HEK293 (cell line): ENCODE measurements around the gene TCF7.

ENCODE experiments used
- CTCF ChIA-PET: fragments of 350-600 bp; formaldehyde crosslinking; extraction: SDS; loops from one replicate; lab custom pipeline; 2021; ENCODE audit warnings: antibody characterized with exemption; lab: Yijun Ruan, JAX
- POLR2A ChIA-PET: fragments of 300-600 bp; formaldehyde crosslinking; extraction: SDS; loops from one replicate; lab custom pipeline; 2020; ENCODE audit warnings: antibody characterized with exemption, inconsistent platforms; lab: Yijun Ruan, JAX
- H3K27ac ChIP-seq: fragments of 200-500 bp; sonication (Bioruptor generic); 2 replicates; pipeline ENCODE4 v1.5.1; 2014; ENCODE audit warnings: low read depth, low read length, control low read depth, inconsistent platforms; ENCODE audit errors: extremely low read depth
- H3K36me3 ChIP-seq, 2 experiments: fragments of 200-500 bp in 1 of 2; sonication (Bioruptor generic) in 1 of 2; 1 replicate in 1 of 2; 2 replicates in 1 of 2; pipeline ENCODE4 v1.5.1; 2014 to 2017; ENCODE audit warnings: inconsistent platforms in 2 of 2, low read length in 2 of 2; ENCODE audit not compliant: control insufficient read depth in 2 of 2, insufficient read depth in 1 of 2
- H3K4me1 ChIP-seq: fragments of 200-500 bp; sonication (Bioruptor generic); 2 replicates; pipeline ENCODE4 v1.5.1; 2014; ENCODE audit warnings: mild to moderate bottlenecking, low read length, inconsistent platforms; ENCODE audit not compliant: control insufficient read depth, insufficient read depth
- H3K4me3 ChIP-seq: 2 replicates; pipeline ENCODE4 v1.5.1; 2011; ENCODE audit warnings: low read depth, mild to moderate bottlenecking, control low read depth, low read length, moderate library complexity
- H3K9me3 ChIP-seq: fragments of 200-500 bp; sonication (Bioruptor generic); 2 replicates; pipeline ENCODE4 v1.5.1; 2014; ENCODE audit warnings: low read depth, low read length, inconsistent platforms; ENCODE audit not compliant: control insufficient read depth, insufficient read depth
- GFI1B ChIP-seq: fragments of 450-650 bp; formaldehyde crosslinking; IDR thresholded peaks from 2 replicates; pipeline ENCODE4 v1.5.1; 2016; ENCODE audit warnings: missing biosample characterization, missing genetic modification characterization
- OSR2 ChIP-seq: fragments of 450-650 bp; formaldehyde crosslinking; IDR thresholded peaks from 2 replicates; pipeline ENCODE4 v1.5.1; 2016; ENCODE audit warnings: missing biosample characterization, missing genetic modification characterization
- RBAK ChIP-seq: fragments of 450-650 bp; formaldehyde crosslinking; IDR thresholded peaks from 2 replicates; pipeline ENCODE4 v1.5.1; 2016; ENCODE audit warnings: missing biosample characterization, missing genetic modification characterization
- YY1 ChIP-seq: fragments of 450-650 bp; formaldehyde crosslinking; IDR thresholded peaks from 2 replicates; pipeline ENCODE4 v1.5.1; 2018; ENCODE audit warnings: missing biosample characterization, missing genetic modification characterization
- ZFP37 ChIP-seq: fragments of 450-650 bp; formaldehyde crosslinking; IDR thresholded peaks from 2 replicates; pipeline ENCODE4 v1.5.1; 2016; ENCODE audit warnings: missing biosample characterization, missing genetic modification characterization
- ZNF138 ChIP-seq: fragments of 450-650 bp; formaldehyde crosslinking; IDR thresholded peaks from 2 replicates; pipeline ENCODE4 v1.5.1; 2016; ENCODE audit warnings: missing biosample characterization, missing genetic modification characterization, borderline replicate concordance
- ZNF140 ChIP-seq: fragments of 450-650 bp; formaldehyde crosslinking; IDR thresholded peaks from 2 replicates; pipeline ENCODE4 v1.5.1; 2016; ENCODE audit warnings: missing biosample characterization, missing genetic modification characterization
- ZNF202 ChIP-seq: fragments of 450-650 bp; formaldehyde crosslinking; IDR thresholded peaks from 2 replicates; pipeline ENCODE4 v1.5.1; 2016; ENCODE audit warnings: missing biosample characterization, missing genetic modification characterization, borderline replicate concordance
- ZNF266 ChIP-seq: fragments of 450-650 bp; formaldehyde crosslinking; IDR thresholded peaks from 2 replicates; pipeline ENCODE4 v1.5.1; 2016; ENCODE audit warnings: missing biosample characterization, missing genetic modification characterization, low read depth
- ZNF341 ChIP-seq: fragments of 450-650 bp; formaldehyde crosslinking; IDR thresholded peaks from 2 replicates; pipeline ENCODE4; 2016; ENCODE audit warnings: low read depth, missing biosample characterization, missing genetic modification characterization
- ZNF366 ChIP-seq: fragments of 450-650 bp; formaldehyde crosslinking; conservative IDR thresholded peaks from 2 replicates; pipeline ENCODE4 v1.5.1; 2016; ENCODE audit warnings: missing biosample characterization, missing genetic modification characterization
- ZNF404 ChIP-seq: fragments of 450-650 bp; formaldehyde crosslinking; IDR thresholded peaks from 2 replicates; pipeline ENCODE4 v1.5.1; 2017; ENCODE audit warnings: missing biosample characterization, missing genetic modification characterization
- ZNF423 ChIP-seq: fragments of 450-650 bp; formaldehyde crosslinking; IDR thresholded peaks from 2 replicates; pipeline ENCODE4 v1.5.1; 2016; ENCODE audit warnings: missing biosample characterization, missing genetic modification characterization
- ZNF433 ChIP-seq: fragments of 450-650 bp; formaldehyde crosslinking; IDR thresholded peaks from 2 replicates; pipeline ENCODE4 v1.5.1; 2016; ENCODE audit warnings: missing biosample characterization, missing genetic modification characterization, low read depth
- ZNF48 ChIP-seq: fragments of 450-650 bp; formaldehyde crosslinking; IDR thresholded peaks from 2 replicates; pipeline ENCODE4 v1.5.1; 2016; ENCODE audit warnings: missing biosample characterization, missing genetic modification characterization
- ZNF548 ChIP-seq: fragments of 450-650 bp; formaldehyde crosslinking; IDR thresholded peaks from 2 replicates; pipeline ENCODE4 v1.5.1; 2016; ENCODE audit warnings: missing biosample characterization, missing genetic modification characterization
- ZNF558 ChIP-seq: fragments of 450-650 bp; formaldehyde crosslinking; IDR thresholded peaks from 2 replicates; pipeline ENCODE4 v1.5.1; 2016; ENCODE audit warnings: missing biosample characterization, missing genetic modification characterization
- ZNF561 ChIP-seq: fragments of 450-650 bp; IDR thresholded peaks from 2 replicates; pipeline ENCODE4 v1.5.1; 2018; ENCODE audit warnings: missing biosample characterization, missing genetic modification characterization, borderline replicate concordance
- ZNF600 ChIP-seq: fragments of 450-650 bp; formaldehyde crosslinking; IDR thresholded peaks from 2 replicates; pipeline ENCODE4 v1.5.1; 2016; ENCODE audit warnings: missing biosample characterization, missing genetic modification characterization
- ZNF654 ChIP-seq: fragments of 450-650 bp; formaldehyde crosslinking; IDR thresholded peaks from 2 replicates; pipeline ENCODE4 v1.5.1; 2016; ENCODE audit warnings: low read depth, missing biosample characterization, missing genetic modification characterization
- ZNF664 ChIP-seq: fragments of 450-650 bp; formaldehyde crosslinking; IDR thresholded peaks from 2 replicates; pipeline ENCODE4 v1.5.1; 2016; ENCODE audit warnings: missing biosample characterization, missing genetic modification characterization
- ZNF791 ChIP-seq: fragments of 450-650 bp; formaldehyde crosslinking; IDR thresholded peaks from 2 replicates; pipeline ENCODE4 v1.5.1; 2016; ENCODE audit warnings: missing biosample characterization, missing genetic modification characterization
- ZXDB ChIP-seq: fragments of 450-650 bp; formaldehyde crosslinking; IDR thresholded peaks from 2 replicates; pipeline ENCODE4 v1.5.1; 2016; ENCODE audit warnings: missing biosample characterization, missing genetic modification characterization
- TF ChIP-seq, protein P1 (sequence below): fragments of 450-650 bp; formaldehyde crosslinking; conservative IDR thresholded peaks from 2 replicates; pipeline ENCODE4 v1.5.1; 2016; ENCODE audit warnings: low read depth, missing biosample characterization, missing genetic modification characterization
- TF ChIP-seq, protein P2 (sequence below): fragments of 450-650 bp; formaldehyde crosslinking; IDR thresholded peaks from 2 replicates; pipeline ENCODE4 v1.5.1; 2016; ENCODE audit warnings: missing biosample characterization, missing genetic modification characterization
- TF ChIP-seq, protein P3 (sequence below): fragments of 450-650 bp; formaldehyde crosslinking; IDR thresholded peaks from 2 replicates; pipeline ENCODE4 v1.5.1; 2016; ENCODE audit warnings: missing biosample characterization, missing genetic modification characterization
- TF ChIP-seq, protein P4 (sequence below): fragments of 450-650 bp; formaldehyde crosslinking; IDR thresholded peaks from 2 replicates; pipeline ENCODE4 v1.5.1; 2016; ENCODE audit warnings: missing biosample characterization, missing genetic modification characterization
- TF ChIP-seq, protein P5 (sequence below): fragments of 450-650 bp; formaldehyde crosslinking; IDR thresholded peaks from 2 replicates; pipeline ENCODE4 v1.5.1; 2017; ENCODE audit warnings: missing biosample characterization, missing genetic modification characterization
- TF ChIP-seq, protein P6 (sequence below): fragments of 450-650 bp; formaldehyde crosslinking; IDR thresholded peaks from 2 replicates; pipeline ENCODE4 v1.5.1; 2016; ENCODE audit warnings: missing biosample characterization, missing genetic modification characterization

Gene TCF7

DNA sequence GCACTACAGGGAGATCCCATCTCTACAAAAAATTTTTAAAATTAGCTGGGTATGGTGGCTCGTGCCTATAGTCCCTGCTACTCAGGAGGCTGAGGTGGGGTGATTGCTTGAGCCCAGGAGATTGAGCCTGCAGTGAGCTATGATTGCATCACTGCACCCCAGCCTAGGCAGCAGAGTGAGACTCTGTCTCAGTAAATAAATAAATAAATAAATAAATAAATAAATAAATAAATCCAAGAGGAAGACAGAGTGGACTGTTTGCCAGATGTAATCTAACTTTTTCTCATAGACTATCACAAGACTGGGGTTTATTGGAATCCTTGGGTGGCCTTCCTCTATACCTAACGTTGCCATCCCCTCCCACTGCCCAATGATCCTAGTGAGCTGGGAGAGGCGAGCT lies 19.2 kb upstream of the TCF7 start:
- Histone ChIP-seq H3K9me3 (no peaks in the 10 kb centered on the region), H3K36me3 (no peaks in the 10 kb centered on the region), H3K27ac (no peak overlapping the region), H3K4me3 (no peak overlapping the region), H3K4me1 (no peaks in the 10 kb centered on the region; the same call in 1 of the 2 replicates)
- ChIA-PET POLR2A (interaction anchor here (0.6 kb wide), 1 partner anchor 88 kb away, joined by 3 read pairs; no protein-coding TSS in a partner anchor), CTCF (interaction anchor here (0.8 to 8.7 kb wide), 3 partner anchors 17 to 495 kb away, joined by 3 to 56 read pairs (median 4); partner anchors contain the start of gene TCF7)
- TF ChIP-seq ZNF404 (tag by site-specific recombination) (peak; percentile 97), ZNF654 (tag by site-specific recombination) (peak; percentile 42), ZFP37 (0 out of 2 replicates have a peak, but pooled peaks have one; percentile 75), ZNF791 (tag by site-specific recombination) (peak; percentile 91), ZNF561 (tag by site-specific recombination) (no peak), ZNF140 (tag by site-specific recombination) (peak; percentile 89), ZNF341 (tag by site-specific recombination) (0 out of 2 replicates have a peak, but pooled peaks have one; percentile 27), ZNF138 (tag by site-specific recombination) (peak; percentile 87), ZNF433 (tag by site-specific recombination) (peak; percentile 96), ZXDB (tag by site-specific recombination) (peak; percentile 71), ZNF366 (0 out of 2 replicates have a peak, but pooled peaks have one; percentile 31), GFI1B (tag by site-specific recombination) (peak; percentile 35; the same call in 1 of the 2 replicates), YY1 (no peak), ZNF423 (tag by site-specific recombination) (no peak), RBAK (tag by site-specific recombination) (peak; percentile 83; the same call in 1 of the 2 replicates), ZNF266 (tag by site-specific recombination) (peak; percentile 97), OSR2 (tag by site-specific recombination) (no peak), ZNF48 (tag by site-specific recombination) (no peak), ZNF548 (0 out of 2 replicates have a peak, but pooled peaks have one; percentile 35), ZNF202 (tag by site-specific recombination) (peak; percentile 73; the same call in 1 of the 2 replicates), ZNF600 (tag by site-specific recombination) (no peak), ZNF558 (tag by site-specific recombination) (peak; percentile 90), ZNF664 (tag by site-specific recombination) (peak; percentile 88)
- TF ChIP-seq, protein P1, sequence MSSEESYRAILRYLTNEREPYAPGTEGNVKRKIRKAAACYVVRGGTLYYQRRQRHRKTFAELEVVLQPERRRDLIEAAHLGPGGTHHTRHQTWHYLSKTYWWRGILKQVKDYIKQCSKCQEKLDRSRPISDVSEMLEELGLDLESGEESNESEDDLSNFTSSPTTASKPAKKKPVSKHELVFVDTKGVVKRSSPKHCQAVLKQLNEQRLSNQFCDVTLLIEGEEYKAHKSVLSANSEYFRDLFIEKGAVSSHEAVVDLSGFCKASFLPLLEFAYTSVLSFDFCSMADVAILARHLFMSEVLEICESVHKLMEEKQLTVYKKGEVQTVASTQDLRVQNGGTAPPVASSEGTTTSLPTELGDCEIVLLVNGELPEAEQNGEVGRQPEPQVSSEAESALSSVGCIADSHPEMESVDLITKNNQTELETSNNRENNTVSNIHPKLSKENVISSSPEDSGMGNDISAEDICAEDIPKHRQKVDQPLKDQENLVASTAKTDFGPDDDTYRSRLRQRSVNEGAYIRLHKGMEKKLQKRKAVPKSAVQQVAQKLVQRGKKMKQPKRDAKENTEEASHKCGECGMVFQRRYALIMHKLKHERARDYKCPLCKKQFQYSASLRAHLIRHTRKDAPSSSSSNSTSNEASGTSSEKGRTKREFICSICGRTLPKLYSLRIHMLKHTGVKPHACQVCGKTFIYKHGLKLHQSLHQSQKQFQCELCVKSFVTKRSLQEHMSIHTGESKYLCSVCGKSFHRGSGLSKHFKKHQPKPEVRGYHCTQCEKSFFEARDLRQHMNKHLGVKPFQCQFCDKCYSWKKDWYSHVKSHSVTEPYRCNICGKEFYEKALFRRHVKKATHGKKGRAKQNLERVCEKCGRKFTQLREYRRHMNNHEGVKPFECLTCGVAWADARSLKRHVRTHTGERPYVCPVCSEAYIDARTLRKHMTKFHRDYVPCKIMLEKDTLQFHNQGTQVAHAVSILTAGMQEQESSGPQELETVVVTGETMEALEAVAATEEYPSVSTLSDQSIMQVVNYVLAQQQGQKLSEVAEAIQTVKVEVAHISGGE (tag by site-specific recombination): peak; percentile 85
- TF ChIP-seq, protein P2, sequence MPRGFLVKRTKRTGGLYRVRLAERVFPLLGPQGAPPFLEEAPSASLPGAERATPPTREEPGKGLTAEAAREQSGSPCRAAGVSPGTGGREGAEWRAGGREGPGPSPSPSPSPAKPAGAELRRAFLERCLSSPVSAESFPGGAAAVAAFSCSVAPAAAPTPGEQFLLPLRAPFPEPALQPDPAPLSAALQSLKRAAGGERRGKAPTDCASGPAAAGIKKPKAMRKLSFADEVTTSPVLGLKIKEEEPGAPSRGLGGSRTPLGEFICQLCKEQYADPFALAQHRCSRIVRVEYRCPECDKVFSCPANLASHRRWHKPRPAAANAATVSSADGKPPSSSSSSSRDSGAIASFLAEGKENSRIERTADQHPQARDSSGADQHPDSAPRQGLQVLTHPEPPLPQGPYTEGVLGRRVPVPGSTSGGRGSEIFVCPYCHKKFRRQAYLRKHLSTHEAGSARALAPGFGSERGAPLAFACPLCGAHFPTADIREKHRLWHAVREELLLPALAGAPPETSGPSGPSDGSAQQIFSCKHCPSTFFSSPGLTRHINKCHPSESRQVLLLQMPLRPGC (tag by site-specific recombination): no peak
- TF ChIP-seq, protein P3, sequence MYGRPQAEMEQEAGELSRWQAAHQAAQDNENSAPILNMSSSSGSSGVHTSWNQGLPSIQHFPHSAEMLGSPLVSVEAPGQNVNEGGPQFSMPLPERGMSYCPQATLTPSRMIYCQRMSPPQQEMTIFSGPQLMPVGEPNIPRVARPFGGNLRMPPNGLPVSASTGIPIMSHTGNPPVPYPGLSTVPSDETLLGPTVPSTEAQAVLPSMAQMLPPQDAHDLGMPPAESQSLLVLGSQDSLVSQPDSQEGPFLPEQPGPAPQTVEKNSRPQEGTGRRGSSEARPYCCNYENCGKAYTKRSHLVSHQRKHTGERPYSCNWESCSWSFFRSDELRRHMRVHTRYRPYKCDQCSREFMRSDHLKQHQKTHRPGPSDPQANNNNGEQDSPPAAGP (tag by site-specific recombination): no peak
- TF ChIP-seq, protein P4, sequence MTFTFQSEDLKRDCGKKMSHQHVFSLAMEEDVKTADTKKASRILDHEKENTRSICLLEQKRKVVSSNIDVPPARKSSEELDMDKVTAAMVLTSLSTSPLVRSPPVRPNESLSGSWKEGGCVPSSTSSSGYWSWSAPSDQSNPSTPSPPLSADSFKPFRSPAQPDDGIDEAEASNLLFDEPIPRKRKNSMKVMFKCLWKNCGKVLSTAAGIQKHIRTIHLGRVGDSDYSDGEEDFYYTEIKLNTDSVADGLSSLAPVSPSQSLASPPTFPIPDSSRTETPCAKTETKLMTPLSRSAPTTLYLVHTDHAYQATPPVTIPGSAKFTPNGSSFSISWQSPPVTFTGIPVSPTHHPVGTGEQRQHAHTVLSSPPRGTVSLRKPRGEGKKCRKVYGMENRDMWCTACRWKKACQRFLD (tag by site-specific recombination): 0 out of 2 replicates have a peak, but pooled peaks have one; percentile 53
- TF ChIP-seq, protein P5, sequence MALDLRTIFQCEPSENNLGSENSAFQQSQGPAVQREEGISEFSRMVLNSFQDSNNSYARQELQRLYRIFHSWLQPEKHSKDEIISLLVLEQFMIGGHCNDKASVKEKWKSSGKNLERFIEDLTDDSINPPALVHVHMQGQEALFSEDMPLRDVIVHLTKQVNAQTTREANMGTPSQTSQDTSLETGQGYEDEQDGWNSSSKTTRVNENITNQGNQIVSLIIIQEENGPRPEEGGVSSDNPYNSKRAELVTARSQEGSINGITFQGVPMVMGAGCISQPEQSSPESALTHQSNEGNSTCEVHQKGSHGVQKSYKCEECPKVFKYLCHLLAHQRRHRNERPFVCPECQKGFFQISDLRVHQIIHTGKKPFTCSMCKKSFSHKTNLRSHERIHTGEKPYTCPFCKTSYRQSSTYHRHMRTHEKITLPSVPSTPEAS (tag by site-specific recombination): 0 out of 2 replicates have a peak, but pooled peaks have one; percentile 17
- TF ChIP-seq, protein P6, sequence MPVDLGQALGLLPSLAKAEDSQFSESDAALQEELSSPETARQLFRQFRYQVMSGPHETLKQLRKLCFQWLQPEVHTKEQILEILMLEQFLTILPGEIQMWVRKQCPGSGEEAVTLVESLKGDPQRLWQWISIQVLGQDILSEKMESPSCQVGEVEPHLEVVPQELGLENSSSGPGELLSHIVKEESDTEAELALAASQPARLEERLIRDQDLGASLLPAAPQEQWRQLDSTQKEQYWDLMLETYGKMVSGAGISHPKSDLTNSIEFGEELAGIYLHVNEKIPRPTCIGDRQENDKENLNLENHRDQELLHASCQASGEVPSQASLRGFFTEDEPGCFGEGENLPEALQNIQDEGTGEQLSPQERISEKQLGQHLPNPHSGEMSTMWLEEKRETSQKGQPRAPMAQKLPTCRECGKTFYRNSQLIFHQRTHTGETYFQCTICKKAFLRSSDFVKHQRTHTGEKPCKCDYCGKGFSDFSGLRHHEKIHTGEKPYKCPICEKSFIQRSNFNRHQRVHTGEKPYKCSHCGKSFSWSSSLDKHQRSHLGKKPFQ (tag by site-specific recombination): 0 out of 2 replicates have a peak, but pooled peaks have one; percentile 19
